Stimulated activated CD4-positive, alpha-beta T cell treated with anti-CD3 and anti-CD28 coated beads, Interleukin-4, amount 100 ng/mL, for 24 hours (primary cell): ENCODE measurements around the gene APLP1.
A peak's percentile ranks its signal among the peaks of the same experiment; 100 is the strongest.
"Not testable (repeated sequence)": the region's sequence is repeated elsewhere in the genome, so short reads cannot be mapped to it uniquely, and the experiment has no call there.

ENCODE experiments used
- DNase-seq: peaks from one replicate; pipeline ENCODE4 v3.0.0-alpha.2; 2020

The APLP1 gene

DNA sequence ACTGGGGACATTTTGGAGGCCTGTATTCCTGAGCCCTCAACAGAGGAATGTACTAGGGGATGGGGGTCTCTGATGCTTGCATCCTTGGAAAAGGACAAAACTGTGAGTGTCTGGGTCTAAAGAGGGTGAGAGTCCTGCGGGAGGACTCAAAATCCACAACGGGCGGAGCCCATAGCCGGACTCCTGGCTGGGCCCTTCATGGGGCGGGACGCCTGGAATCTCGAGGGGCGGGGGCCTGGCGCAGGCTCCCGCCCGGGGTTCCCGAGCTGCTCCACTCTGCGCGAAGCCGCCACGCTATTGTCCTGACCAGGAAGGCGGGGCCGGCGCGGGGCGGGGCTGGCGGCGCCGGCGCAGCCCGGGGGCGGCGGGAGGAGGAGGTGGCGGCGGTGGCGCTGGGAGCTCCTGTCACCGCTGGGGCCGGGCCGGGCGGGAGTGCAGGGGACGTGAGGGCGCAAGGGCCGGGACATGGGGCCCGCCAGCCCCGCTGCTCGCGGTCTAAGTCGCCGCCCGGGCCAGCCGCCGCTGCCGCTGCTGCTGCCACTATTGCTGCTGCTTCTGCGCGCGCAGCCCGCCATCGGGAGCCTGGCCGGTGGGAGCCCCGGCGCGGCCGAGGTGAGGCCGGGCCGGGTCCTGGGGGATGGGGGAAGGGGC is at the start of gene APLP1:
Gene APLP1 (plus strand): TSS at position 403 of the 651 bp plus-strand sequence. CDS start 63 bp downstream, at position 466.
- DNase-seq: peak; percentile 72

DNA sequence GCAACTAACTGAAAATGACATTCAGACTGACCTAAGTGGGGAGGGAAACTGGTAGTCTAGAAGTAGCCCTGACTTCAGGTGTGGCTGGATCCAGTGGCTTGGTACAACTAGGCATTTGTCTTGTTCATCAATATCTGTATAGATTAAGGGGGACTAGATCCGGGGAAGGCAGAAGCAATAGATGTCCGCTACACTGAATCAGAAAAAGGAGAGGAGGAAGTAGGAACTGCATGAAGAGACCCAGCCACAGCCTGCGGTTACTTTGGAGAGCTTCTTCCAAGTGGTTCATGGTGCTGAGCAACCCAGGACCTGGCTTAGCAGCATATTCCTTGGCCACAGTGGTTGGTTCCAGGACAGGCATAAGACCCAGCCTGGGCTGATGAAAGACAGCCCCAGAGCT is 45.8 kb upstream of the APLP1 start:
- DNase-seq: no peak

DNA sequence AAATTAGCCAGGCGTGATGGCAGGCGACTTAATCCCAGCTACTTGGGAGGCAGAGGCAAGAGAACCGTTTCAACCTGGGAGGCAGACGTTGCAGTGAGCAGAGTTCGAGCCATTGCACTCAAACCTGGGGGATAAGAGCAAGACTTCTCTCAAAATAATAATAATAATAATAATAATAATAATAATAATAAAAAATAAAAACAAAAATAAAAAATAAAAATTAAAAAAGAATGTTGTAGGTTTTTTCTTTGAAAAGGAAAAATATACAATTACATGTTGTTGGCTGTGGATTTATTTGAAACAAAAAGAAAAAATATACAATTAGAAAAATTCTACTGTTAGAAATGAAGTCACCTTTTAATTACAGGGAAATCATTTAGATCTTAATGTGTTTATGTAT is 44.2 kb upstream of the APLP1 start:
- no peak for DNase-seq

DNA sequence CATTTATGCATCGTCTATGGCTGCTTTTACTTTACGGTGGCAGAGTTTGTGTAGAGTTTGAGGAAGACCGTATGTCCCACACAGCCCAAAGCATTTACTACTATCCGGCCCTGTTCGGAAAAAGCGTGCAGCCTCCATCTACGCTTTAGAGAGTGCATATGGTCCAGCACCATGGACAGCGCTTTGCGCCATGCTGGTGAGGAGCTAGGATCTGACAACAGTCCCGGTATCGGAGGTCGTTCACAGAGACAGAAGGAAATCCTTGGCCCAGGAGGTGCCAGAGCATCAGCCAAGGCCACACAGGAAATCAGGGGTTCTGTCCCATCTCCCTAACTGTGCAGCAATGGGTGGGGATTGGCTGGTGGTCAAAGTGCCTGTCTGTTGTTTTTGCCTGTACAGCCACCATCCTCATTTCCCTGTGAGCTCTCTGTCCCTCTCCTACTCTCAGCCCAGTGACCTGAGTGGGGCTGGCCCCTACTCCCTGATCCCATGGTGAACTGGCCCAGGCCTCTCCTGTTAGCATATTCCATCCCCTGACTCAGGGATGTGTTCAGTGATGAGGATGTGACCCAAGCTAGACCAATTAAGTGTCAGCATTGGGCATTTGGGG is 39.6 kb upstream of the APLP1 start:
- DNase-seq: peak; percentile 37

DNA sequence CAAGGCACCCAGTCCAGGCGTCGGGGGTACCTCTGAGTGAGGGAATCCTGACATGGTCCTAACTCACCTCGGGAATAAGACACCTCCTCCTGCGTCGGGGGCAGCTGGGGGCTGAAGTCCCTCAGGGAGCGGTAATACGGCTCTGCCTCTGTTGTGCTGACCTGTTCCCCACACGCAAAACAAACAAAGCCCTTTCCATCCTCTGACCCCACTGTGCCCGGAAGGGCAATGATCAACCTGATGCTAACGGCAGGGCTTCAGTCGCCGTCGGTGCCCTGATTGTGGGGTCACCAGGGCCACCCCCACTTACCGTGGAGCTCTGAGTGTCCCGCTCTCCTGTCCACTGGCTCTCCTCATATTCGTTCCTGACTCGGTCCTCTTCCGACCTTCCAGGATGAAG is 37.4 kb upstream of the APLP1 start:
- no peak for DNase-seq

DNA sequence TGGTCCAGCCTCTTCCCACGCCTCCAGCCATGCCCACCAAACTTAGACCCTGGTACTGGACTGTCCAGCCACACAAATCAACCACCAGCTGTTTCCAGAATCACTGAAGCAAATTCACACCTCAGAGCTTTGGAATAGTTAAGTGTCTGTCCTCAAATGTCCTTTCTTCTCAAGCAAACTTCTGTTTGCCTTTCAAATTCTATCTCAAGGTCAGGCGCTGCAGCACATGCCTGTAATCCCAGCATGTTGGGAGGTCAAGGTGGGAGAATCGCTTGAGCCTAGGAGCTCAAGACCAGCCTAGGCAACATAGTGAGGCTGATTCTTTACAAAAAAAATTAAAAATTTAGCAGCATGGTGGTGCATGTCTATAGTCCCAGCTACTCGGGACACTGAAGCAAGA is 36.3 kb upstream of the APLP1 start:
- DNase-seq: no peak

DNA sequence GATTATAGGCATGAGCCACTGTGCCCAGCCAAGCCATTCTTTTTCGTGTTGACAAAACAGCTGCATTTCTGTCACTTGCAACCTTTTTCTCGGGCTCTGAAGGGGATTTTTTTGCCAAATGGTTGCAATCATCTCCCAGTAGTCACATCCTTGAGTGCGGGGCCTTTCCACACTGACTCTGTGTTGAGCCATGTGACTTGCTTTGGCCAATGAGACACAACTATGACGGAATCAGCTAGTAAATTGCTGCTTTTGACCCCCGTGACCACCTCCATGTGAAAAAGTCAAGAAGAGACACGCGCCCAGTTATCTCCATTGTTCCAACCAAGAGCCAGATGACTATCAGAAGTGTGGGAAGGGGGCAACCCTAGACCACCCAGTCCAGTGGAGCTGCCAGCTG is 34.4 kb upstream of the APLP1 start:
- no peak for DNase-seq

DNA sequence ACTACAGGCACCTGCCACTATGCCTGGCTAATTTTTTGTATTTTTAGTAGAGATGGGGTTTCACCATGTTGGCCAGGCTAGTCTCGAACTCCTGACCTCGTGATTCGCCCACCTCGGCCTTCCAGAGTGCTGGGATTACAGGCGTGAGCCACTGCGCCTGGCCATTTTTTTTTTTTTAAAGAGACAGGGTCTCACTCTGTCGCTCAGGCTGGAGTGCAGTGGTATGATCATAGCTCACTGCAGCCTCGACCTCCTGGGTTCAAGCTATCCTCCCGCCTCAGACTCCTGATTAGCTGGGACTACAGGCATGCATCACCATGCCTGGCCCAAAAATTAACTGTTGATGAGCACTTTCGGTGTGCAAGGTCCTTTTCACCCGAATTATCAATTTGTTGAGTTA is 32.3 kb upstream of the APLP1 start:
- not testable (repeated sequence) for DNase-seq

DNA sequence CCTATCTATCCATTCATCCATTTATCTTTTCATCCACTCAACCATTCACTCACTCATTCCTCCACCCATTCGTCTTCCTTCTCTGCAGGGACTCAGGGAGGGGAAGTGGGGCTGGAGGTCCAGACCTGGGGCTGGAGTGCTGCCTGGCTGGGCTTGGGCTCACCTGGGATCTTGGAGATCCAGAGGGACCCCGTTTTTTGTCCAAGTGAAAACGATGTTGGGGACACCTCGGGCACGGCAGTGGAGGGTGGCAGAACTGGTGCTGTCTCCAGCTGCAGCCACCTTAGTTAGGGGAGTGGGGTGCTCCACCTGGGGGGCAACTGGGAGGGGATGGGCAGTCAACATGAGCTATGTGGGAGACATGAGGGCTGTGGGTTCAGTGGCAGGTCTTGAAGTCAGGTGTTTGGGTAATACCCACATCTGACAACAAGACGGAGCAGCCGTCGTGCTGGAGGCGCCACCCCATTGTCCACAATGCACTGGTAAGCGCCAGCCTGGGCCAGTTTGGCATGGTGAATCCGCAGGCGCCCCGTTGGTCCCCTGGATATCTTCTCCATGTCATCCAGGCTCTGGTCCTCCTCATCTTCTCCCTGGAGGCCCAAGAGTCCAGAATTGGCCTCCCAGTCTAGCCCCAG is 26.3 kb upstream of the APLP1 start:
- no peak for DNase-seq

DNA sequence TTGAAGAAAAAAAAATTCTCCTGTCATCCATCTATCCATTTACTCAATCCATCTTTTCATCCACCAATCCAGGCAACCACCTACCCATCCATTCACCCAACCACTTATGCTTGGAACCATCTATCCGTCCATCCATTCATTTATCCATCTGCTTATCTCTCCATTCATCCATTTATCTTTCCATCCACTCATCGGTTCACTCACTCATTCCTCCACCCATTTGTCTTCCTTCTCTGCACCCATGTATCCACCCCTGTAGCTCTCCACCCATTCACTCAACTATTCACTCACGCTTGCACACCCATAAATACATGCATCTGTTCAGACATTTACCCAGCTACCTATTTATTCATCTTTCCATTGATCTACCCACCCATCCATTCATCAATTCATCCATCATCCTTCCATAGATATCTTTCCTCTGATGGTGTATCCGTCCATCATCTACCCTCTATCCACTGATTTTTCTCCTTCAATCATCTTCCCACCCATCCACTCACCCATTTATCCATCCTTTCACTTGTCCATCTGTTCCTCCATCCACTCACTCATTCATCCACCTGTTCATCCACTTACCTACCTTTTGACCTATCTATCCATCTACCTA is 25.6 kb upstream of the APLP1 start:
- no peak for DNase-seq

DNA sequence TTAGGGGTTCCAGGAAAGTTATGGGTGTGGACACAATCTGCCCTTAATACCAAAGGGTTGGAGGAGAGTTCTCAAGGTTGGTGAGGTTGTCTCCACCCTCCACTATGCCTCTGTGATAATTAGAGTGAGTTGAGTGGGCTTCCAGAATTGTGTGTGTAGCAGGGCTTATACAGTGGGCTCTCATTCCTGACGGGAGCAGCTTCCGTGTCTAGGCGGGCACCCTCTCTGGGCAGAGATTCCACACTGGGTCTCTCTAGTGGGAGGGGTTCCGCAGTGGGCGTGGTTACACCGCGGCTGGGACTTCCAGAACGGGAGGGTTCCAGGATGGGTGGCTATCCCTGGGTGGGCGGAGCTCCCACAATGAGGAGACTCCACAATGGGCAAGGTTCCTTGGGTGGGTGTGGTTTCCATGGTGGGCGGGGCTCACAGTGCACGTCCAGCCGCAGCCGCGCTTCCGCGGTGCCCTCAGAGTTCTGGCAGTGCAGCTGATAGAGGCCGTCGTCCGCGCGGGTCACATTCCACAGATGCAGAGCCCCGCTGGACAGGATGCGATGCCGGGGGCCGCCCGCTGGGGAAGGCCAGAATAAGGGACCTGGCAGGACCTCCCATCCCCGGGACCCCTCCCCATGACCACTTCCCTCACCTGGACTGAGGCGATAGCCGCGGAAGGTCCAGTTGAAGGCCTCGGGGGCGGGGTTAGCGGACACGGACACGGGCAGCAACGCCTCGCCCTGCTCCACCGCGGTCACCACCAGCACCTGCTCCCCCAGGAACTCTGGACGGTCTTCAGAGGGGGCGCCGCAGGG is 24.5 kb upstream of the APLP1 start:
- no peak for DNase-seq

DNA sequence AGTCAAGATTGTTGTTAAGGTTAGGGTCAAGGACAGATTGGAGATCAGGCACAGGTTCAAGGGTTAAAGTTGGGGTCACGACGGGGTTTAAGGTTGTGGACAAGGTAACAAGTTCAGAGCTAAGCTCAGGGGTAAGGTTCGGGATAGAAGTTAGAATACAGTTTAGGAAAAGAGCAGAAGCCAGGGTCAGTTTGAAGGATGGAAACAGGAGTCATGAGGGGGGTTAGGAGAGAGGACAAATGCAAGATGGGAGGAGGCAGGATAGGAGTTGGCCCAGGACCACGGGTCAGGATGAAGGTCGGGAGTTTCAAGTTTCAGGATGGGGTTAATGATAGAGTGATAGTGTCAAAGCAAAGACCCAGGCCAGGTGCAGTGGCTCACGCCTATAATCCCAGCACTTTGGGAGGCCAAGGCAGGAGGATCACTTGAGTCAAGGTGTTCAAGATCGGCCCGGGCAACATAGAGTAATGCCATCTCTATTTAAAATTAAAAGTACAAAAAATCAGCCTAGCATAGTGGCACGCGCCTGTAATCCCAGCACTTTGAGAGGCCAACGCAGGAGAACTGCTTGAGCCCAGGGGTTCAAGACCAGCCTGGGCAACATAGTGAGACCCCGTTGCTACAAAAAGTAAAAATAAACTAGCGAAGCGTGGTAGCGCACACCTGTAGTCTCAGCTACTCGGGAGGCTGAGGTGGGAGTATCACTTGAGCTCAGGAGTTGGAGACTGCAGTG is 23.7 kb upstream of the APLP1 start:
- no peak for DNase-seq

DNA sequence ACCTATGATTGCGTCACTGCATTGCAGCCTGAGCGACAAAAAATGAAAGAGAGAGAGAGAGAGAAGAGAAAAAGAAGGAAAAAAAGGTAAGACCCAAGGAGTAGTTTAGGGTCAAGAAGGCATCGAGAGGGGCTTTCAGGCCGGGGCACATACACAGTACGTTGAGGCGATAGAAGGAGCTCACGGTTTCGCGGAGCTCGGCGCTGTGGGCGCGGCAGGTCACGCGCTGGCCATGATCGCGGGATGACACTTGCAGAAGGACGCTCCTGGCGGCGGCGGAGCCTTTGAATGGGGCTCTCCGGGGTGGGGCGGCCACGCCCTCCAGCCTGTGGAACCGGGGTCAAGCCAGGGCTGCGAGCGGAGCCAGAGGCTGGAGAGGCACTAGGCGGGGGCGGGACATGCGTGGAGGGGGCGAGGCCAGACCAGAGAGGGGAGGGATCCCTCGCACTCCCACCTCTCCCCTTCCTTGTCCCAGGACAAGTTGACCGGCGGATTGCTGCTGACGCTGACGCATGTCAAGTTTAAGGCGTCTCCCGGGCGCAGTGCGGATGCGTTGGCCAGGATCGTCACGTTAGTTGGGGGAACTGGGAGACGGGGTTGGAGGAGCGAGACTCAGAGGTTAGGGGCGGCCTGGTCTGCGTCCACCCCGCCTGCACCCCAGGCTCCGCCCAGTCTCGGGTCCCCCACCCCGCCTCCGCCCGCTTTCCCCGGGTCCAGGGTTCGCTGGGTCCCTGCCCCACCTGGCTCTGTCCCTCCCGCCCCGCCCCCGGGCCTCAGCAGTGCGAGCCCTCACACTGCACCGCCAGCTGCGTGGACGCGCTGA is 22.9 kb upstream of the APLP1 start:
- DNase-seq: no peak

DNA sequence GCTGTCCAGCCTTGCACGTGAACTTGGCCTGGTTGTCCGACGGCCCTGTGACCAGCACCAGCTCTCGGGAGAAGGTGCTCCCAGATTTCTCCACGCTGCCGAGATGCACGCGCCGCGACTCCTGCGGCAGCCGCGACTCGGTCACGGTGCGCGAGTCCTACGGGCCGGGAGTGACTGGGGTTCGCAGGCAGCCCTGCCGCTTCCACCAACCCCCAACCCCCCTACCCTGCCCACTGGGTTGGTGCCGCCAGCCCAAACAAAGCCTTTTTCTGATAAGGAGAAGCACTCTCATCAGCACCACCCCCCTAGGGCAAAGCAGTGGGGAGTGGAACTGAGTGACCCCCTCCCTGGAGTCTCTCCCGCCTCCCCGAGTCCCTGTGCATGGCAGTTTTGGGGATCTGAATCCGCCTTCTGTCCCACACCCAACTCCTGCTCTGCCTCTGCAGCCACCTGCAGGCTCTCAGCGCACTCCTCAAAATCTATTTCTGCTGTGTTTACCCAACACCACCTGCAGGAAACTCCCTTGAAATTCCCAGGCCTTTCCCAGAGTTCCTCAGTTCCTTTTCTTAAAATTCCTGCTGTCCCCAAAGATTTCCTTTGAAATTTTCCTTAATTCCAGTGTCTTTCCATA is 22.2 kb upstream of the APLP1 start:
- no peak for DNase-seq

DNA sequence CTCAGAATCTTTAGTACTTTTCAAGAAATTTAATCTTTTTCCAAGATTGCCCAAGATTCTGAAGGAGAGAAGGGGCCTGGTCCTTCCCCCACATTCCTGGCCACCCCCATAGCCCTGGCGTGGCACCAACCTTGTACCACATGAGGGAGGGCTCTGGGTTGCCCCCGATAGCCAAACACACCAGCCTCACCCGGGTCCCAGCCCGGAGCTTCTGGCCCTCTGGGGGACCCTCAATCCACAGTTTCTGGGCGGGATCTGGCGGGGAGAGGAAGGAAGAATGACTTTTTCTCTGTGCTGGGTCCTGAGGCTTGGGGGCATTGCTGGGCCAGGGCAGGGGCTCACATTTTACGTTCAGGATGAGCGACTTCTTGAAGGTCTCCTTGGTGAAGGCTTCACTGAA is 20.5 kb upstream of the APLP1 start:
- DNase-seq: no peak

DNA sequence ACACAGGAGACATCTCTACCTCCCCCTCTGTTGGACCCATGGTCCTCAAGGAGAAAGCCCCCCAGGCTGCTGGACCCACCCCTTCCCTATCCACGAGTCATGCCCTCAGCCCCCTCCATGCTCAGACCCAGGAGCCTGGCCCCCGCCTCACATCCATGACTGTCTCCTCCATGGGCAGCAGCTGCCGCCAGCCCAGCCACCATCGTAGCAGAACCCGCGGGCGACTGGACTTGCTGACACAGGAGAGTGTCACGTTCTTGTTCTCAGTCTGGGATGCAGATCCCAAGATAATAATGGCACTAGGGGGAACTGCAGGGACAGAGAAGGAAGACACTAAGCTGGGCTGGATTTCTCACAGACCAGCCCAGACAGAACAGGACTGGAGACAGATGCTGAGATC is 19.9 kb upstream of the APLP1 start:
- no peak for DNase-seq

DNA sequence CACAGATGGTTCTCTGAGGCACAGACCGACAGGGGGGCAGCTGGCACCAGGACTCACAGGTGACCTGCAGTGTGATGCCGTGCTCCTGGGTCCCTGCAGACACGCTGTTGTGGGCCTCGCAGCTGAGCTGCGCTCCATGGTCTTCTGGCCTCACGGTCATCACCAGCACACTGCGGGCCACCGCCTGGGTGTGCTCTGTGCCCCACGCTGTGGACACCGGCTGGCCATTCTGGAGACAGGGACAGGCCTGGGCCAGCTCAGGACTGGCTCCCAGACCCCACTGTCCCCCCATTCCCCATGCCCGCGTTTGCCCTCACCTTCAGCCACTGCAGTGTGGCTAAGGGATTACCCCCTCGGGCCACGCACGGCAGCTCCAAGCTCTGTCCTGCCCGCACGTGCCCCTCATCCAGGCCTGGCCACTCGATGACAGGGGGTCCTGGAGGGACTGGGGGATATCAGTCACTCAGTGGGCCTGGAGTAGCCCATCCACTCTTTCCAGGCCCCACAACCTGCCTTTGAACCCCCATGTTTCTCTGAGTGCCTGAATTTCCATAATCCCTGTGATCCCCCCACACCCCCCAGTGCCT is 19.4 kb upstream of the APLP1 start:
- DNase-seq: no peak

DNA sequence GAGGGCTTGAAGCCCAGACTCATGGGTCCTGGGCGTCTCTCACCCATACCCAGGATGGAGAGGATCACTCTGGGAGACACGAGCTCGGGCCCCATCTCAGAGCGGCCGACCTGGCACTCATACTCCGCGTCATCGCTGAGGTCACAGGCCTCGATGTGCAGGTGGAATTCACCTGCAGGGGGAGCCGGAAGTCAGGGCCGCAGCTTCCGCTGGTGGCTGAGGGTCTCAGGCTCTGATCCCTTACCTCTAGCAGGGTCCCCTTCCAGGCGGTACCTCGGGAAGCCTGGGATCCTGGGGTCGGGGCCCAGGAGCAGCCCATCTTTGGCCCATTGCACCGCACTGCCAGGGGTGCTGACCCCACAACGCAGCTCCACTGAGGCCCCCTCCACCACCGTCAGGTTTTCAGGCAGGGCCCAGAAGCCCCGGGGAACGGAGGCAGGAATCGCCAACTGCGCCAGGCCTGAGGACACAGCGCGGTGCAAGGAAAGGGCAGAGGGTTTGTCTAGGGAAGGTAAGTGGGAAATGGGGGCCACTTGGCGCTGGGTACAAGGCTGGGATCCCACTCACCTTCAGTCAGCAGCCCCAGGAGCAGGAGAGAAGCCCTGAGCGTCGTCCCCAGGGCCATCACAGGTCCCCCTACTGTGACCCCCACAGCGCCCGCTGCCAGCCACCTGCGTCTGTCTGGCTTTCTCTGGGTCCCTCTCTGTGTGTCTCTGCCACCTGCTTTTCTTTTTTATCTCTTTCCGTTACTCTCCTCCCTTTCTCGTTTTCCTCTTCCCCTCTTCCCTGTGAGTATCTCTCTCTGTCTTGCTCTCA is 17.0 kb upstream of the APLP1 start:
- DNase-seq: no peak

DNA sequence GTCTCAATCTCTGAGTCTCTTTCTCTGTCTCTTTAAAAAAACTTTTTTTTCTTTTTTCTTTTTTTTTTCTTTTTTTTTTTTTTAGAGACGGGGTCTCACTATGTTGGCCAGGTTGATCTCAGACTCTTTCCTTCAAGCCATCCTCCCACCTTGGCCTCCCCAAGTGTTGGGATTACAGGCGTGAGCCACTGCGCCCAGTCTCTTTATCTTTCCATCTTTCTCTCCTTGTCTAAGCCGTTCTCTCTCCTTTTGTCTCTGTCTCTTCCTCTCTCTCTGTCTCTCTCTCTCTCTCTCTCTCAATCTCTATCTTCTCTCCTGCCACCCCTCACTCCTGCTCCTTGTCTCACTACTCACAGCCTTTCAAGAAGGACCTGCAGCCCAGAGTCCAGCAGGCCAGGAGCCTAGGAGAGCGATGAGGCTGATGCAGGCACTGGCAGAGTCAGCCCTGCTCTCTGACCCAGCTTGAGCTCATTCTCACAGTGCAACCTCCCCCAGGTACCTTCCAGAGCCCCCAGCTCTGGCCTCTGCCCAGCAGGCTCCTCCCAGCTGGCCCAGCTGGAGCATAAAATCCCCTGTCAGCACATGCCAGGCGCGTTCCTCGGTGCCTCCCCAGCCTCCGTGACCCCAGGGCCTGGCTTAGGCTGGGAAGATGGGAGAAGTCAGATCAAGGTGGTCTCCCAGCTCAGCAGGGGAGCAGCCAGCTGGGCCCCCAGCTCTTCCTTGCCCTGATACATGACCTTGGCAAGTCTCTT is 16.2 kb upstream of the APLP1 start, which contains the start of gene NPHS1:
Gene NPHS1 (minus strand): TSS at position 476 of the 752 bp plus-strand sequence. CDS start 667 bp downstream, outside the sequence.
- DNase-seq: no peak
